NOMO-1 treated with dmso at 0.1 percent for 144 hours (cell line): ENCODE data around the gene THSD7A.

Experiments
- DNase-seq: peaks from one replicate; lab custom pipeline; 2025; ENCODE audit not compliant: unreplicated experiment; lab: John Stamatoyannopoulos, UW

THSD7A gene

DNA sequence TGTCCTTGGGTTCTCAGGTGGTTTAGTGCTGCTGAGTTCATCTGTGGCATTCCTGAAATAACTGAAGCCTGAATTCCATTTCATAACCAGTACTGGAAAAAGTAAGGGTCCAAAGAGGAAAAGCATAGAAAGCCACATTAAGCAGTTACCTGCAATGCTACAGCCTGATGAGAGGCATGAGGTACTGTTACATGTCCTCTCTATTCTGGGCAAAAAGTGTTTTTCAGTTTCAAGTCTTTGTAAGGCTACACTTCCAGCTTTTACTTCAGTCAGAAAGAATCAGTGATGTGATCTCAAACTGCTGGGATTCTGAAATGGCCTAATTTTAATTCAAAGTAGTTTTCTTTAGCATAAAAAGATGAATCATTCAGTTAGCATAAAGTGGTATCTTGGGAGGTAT lies 488.9 kb downstream of the THSD7A start:
- no peak for DNase-seq

- DNase-seq: no peak
Measured at GRCh38 chr7:11341285-11341944, 490.6 kb downstream of the THSD7A start.

DNA sequence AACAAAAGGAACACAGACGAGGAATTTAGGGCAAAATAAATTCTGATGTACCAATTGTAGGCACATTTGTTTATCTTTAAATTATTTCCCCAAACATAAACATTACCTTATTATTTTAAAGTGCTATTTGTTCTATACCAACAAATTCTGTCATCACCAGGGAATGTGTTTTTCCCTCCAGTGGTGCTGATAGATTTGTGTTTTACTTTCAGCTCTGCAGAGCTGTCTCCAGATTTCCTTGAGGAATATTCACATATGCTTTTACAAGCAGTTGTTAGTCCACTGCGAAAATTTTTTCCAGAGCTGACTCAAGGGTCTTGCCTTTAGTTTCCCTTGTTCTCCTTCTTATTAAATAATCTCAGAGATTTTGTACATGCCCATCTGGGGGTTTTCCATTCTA lies 495.6 kb downstream of the THSD7A start:
- DNase-seq: no peak

DNA sequence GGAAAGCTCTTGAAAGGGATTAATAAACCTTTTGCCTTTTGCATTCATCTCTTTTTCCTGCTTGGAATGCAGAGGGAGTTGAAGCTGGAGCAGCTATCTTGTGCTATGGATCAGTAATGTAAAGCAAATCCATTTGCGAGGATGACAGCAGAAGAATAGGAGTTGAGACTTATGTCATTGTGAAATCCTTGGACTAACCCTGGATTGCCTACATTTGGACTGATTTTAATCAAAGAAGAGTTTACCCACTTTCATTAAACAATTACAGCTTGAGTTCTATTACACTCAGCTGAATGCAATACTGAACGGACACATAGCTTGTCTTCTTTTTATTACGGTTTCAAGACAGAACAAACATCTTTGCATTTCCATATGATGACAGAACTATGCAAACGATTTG lies 496.1 kb downstream of the THSD7A start:
- DNase-seq: no peak

DNA sequence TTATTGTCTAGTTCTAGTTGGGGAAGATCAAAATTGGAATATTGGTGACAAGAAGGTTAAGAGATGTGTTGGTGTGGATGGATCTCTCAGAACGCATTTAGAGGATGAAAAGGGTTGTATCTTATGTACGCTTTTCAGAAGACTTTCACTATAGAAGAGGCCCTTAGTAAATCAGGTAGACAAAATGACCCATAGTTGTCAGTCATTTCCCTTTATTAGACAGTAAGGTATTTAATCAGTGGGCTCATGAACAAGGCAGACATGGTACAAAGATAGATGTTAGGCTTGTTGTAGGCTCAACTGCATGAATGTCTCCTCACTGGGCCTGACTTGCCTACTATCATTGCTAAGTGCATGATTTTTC lies 499.2 kb downstream of the THSD7A start:
- DNase-seq: no peak

DNA sequence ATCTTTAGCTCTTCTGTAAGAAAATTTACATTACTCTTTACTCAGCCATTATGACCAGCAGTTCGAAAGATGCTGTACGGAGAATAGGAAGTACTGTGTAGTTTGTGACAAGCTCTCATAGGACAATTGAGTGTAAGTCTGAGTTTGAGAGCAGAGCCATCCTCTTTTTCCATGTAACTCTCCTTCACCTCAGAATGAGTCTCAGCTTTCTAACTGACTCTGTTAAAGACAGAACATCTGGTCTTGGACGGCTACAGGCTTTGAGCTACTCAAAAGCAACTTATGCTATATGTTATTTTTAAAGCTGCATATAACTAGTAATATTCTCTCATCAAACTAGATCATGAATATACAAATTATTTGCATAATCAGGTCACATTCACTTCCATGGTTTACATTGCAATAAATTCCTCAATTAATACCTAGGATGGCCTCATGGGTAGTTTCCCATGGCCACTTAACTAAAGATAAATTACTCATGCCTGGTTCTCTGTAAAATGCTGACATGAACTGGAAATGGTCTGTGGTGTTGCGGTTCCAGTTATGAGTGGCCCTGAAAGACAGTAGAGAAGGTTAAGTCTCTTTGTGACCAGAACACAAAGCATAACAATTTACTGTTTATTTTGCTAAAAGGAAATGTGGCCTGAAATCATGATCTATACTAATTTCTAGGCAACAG lies 499.7 kb downstream of the THSD7A start:
- DNase-seq: no peak

GRCh38 chr7:11331128-11332102 lies 500.6 kb downstream of the THSD7A start:
- no peak for DNase-seq

- no peak for DNase-seq
Measured at GRCh38 chr7:11330717-11331116, 501.3 kb downstream of the THSD7A start.

- DNase-seq: no peak
Measured at GRCh38 chr7:11330208-11330607, 501.8 kb downstream of the THSD7A start.

- no peak for DNase-seq
Measured at GRCh38 chr7:11329626-11330025, 502.4 kb downstream of the THSD7A start.

GRCh38 chr7:11328309-11328708 lies 503.7 kb downstream of the THSD7A start:
- no peak for DNase-seq

DNA sequence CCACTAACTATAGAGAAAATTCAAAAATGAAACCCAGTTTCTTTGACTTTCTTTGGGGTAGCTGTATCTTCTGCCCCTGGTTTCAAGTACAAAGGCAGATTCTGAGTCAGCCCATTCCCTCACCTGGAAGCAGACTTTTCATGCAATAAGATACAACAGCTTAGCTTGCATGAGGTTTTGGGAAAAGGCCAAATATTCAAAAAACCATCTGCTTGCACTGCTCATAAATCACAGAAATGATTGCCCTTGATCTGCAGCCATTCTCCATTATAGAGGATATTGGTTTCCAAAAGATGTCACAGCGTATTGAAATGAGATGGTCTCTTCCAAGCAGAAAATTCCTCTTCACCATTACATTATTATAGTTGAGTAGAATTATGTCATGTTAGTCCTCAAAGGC lies 504.4 kb downstream of the THSD7A start:
- no peak for DNase-seq
